ENCODE results near the gene GNG4. TPM values are rescaled to one million over a fixed set of nuclear protein-coding genes. Genes with fewer than 3 reads are reported as not detected.

The GNG4 gene
- total RNA-seq, 6 donors from 2014 or later = 0.20 TPM; not detected in 5

- no peaks in the 10 kb centered on the region for H3K4me1 ChIP-seq
- no peaks in the 10 kb centered on the region for H3K36me3 ChIP-seq
- ATAC-seq (ENCODE audit: low FRiP score in 2 of 2) (no peak), DNase-seq (no peak)
- H3K9me3 ChIP-seq = no peaks in the 10 kb centered on the region
- no peak overlapping the region for H3K4me3 ChIP-seq
- H3K27ac ChIP-seq = no peak overlapping the region
- no peaks in the 10 kb centered on the region for H3K27me3 ChIP-seq
- TF ChIP-seq CTCF (IDR thresholded peaks at IDR 0.05) (no peak), POLR2A (IDR thresholded peaks at IDR 0.05) (no peak), POLR2AphosphoS5 (IDR thresholded peaks at IDR 0.05) (no peak)
- 86 to 97% methylated on average over 2 of the region's 2 CpGs for WGBS, 2 donors
Measured at GRCh38 chr1:235586992-235587391, 62.6 kb downstream of the GNG4 start.

GRCh38 chr1:235586413-235586812 is 63.2 kb downstream of the GNG4 start:
- TF ChIP-seq POLR2AphosphoS5 (IDR thresholded peaks at IDR 0.05) (no peak), POLR2A (IDR thresholded peaks at IDR 0.05) (no peak), EP300 (IDR thresholded peaks at IDR 0.05) (no peak), CTCF (IDR thresholded peaks at IDR 0.05) (no peak)
- 63 to 84% methylated on average over 4 to 5 of the region's 5 CpGs for WGBS, 2 donors
- no peak for DNase-seq
- H3K4me1 ChIP-seq = no peaks in the 10 kb centered on the region
- no peak overlapping the region for H3K4me3 ChIP-seq
- no peaks in the 10 kb centered on the region for H3K9me3 ChIP-seq
- ATAC-seq (ENCODE audit: low FRiP score in 2 of 2) = no peak
- H3K27me3 ChIP-seq = no peaks in the 10 kb centered on the region
- H3K36me3 ChIP-seq = no peaks in the 10 kb centered on the region
- no peak overlapping the region for H3K27ac ChIP-seq

GRCh38 chr1:235584973-235585372 is 64.6 kb downstream of the GNG4 start:
- Histone ChIP-seq H3K4me1 (no peaks in the 10 kb centered on the region), H3K4me3 (no peak overlapping the region), H3K9me3 (no peaks in the 10 kb centered on the region), H3K27me3 (no peaks in the 10 kb centered on the region), H3K27ac (no peak overlapping the region), H3K36me3 (no peaks in the 10 kb centered on the region)
- DNase-seq (no peak), ATAC-seq (ENCODE audit: low FRiP score in 2 of 2) (no peak)
- WGBS, 2 donors = 63 to 65% methylated on average over 2 of the region's 2 CpGs
- no peak for TF ChIP-seq POLR2AphosphoS5 (IDR thresholded peaks at IDR 0.05)
- no peak for TF ChIP-seq EP300 (IDR thresholded peaks at IDR 0.05)
- TF ChIP-seq CTCF (IDR thresholded peaks at IDR 0.05) = no peak
- TF ChIP-seq POLR2A (IDR thresholded peaks at IDR 0.05) = no peak

GRCh38 chr1:235583511-235584001 is 66.0 kb downstream of the GNG4 start:
- ATAC-seq (ENCODE audit: low FRiP score in 2 of 2) (no peak), DNase-seq (no peak)
- TF ChIP-seq CTCF (IDR thresholded peaks at IDR 0.05) = no peak
- no peak for TF ChIP-seq POLR2AphosphoS5 (IDR thresholded peaks at IDR 0.05)
- no peak for TF ChIP-seq EP300 (IDR thresholded peaks at IDR 0.05)
- TF ChIP-seq POLR2A (IDR thresholded peaks at IDR 0.05) = no peak
- Histone ChIP-seq H3K27ac (no peak overlapping the region), H3K27me3 (no peaks in the 10 kb centered on the region), H3K36me3 (no peaks in the 10 kb centered on the region), H3K4me3 (no peak overlapping the region), H3K4me1 (no peaks in the 10 kb centered on the region), H3K9me3 (no peaks in the 10 kb centered on the region)
- 59 to 69% methylated on average over 4 of the region's 4 CpGs for WGBS, 2 donors

GRCh38 chr1:235582130-235582529 is 67.5 kb downstream of the GNG4 start:
- H3K4me1 ChIP-seq = no peaks in the 10 kb centered on the region
- ATAC-seq (ENCODE audit: low FRiP score in 2 of 2) = peak in 1 of 2 donors; percentile 28
- WGBS, 2 donors = 87 to 90% methylated on average over 10 of the region's 10 CpGs
- no peak overlapping the region for H3K27ac ChIP-seq
- H3K36me3 ChIP-seq = no peaks in the 10 kb centered on the region
- H3K4me3 ChIP-seq = no peak overlapping the region
- TF ChIP-seq EP300 (IDR thresholded peaks at IDR 0.05) (no peak), CTCF (IDR thresholded peaks at IDR 0.05) (no peak), POLR2A (IDR thresholded peaks at IDR 0.05) (no peak), POLR2AphosphoS5 (IDR thresholded peaks at IDR 0.05) (no peak)
- no peaks in the 10 kb centered on the region for H3K9me3 ChIP-seq
- H3K27me3 ChIP-seq = no peaks in the 10 kb centered on the region
- no peak for DNase-seq
